ENCODE measurements around the gene FCGBP.
"Not testable (repeated sequence)": the region's sequence is repeated elsewhere in the genome, so short reads cannot be mapped to it uniquely, and the experiment has no call there.

FCGBP gene

DNA sequence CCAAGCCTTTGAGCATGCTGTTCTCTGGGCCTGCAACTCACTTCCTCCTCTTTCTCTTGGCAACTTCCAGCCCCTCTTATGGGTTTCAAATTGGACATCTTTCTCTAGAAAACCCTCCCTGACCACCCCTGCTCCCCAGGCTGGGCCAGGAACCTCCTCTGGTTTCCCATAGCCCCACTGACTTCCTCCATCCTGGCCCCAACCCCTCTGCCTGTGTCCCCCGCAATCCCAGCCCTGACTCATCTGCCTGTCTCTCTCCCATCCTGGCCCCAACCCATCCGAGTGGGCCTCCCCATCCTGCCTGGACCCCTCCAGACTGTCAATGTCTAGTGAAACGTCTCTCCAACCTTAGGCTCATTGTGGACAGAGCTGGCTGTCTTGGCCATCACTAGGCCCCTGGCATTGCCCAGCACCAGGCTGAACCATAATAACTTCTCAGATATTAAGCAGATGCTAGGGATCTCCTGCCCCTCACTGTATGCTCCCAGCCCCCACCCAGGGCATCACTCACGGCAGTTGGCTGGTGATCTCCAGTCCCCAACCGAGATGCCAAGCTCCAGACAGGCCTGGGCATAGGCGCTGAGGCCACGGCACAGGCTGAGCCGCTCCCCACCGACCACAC lies 16.8 kb downstream of the FCGBP start:
- no peak for DNase-seq (ENCODE audit: low read depth)

DNA sequence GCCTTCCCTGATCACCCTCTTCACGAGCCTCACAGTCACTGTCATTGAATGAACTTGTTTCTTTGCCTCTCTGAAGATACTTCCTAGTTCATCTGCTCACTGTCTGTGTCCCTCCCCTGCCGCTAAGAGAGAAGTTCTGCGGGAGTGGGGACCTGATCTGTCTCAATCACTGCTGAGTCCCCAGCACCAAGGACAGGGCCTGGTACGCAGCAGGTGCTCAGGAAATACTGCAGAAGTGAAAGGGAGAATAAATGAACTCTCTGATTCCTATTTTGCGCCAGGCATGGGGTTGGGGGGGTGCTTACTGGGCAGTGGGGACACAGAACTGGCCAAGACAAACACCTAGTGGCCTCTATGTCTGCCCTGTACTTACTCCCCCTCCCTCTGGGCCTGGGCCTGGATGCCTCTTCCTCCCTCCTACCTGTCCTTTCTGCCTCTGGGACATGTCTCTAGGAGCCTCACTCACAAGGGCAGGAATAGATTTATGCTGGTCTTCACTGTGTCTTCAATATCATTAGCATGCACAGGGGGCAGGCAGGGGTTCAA lies 17.5 kb downstream of the FCGBP start:
- no peak for DNase-seq (ENCODE audit: low read depth)

DNA sequence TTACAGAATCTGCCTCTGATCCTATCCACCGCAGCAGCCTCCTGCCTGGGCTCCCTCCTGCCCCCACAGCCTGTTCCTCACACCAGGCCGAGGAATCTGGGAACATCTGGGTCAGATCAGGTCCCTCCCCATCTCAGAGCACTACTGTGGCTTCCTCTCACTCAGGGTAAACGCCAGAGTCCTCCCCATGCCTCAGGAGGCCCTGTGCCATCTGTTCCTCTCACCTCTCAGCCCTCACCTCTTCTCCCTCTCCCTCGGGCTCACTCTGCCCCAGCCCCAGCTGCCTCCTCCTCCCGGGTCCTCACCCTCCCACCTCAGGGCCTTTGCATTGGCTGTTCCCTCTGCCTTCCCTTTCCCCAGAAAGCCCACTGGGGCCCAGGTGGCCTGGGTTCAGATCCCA lies 18.2 kb downstream of the FCGBP start:
- no peak for DNase-seq (ENCODE audit: low read depth)

DNA sequence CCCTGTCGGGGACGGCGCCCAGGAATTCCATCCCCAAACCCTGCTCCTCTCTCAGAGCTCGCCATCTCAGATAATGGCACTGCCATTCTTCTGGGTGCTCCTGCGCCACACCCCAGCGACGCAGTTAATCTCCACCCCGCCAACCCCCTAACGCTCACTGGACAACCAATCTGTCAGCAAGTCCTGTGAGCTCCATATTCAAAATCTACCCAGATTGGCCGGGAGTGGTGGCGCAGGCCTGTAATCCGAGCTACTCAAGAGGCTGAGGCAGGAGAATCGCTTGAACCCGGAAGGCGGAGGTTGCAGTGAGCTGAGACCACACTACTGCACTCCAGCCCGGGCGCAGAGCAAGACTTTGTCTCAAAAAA lies 18.6 kb downstream of the FCGBP start:
- DNase-seq (ENCODE audit: low read depth) = no peak

DNA sequence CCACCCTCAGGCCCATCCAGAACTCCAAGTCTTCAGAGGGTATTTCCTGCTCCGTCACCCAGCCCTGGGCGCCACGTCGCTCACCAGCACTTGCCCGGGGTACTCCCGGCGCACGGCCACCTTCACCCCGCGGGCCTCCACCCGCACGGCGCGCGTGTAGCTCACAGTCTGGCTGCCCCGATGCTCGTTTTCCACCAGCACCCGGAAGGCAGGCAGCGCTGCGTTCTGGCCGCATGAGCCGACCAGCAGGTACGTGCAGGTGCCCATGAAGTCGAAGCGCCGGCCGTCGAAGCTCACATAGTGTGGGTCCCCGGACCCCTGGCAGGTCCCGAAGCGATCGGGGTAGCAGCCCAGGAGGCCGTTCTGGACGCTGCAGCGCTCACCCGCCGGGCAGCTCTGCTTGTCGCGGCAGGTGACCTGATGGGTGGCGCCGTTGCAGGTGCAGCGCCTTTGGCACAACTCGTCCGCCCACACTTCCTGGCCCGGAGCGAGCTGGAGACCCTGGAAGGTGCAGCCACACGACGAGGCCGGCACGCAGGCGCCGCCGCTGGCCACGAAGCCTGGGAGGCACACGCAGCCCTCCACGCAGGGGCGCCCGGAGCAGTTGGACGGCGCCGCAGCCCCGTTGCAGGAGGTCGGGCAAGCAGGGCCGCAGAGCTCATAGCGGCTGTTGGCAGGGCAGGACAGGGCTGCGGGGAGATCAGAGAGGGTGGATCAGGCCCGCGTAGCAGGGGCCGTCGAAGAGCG lies 19.2 kb downstream of the FCGBP start:
- DNase-seq (ENCODE audit: low read depth) = no peak

DNA sequence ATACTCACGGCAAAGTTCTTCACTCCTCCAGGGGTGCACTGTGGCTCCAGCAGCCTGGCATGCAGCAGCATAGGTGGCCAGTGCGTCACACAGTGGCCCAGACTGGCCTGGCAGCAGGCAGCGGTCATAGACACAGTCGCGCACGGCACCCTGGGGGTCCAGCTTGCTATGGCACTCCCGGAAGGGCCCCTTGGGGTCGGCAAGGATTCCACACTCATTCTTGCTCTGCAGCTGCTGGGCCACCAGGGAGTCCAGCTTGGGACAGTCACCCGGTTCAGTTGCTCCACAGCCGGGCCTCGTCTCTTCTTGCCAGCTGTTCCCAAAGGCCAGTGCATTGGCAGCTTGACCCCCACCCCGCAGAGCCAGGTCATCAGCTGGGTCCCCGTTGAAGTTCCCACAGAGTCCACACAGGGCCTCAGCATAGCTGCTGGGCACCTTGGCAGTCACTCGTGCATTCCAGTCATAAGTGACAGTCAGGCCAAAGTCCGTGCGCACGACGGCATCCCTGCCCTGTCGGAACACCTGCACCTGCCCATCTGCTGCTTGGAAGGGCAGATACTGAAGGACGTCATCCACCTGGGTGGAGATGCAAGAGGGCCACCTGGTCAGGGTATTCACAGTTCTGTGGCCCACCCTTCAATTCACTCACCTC lies 20.6 kb downstream of the FCGBP start:
- no peak for DNase-seq (ENCODE audit: low read depth)

DNA sequence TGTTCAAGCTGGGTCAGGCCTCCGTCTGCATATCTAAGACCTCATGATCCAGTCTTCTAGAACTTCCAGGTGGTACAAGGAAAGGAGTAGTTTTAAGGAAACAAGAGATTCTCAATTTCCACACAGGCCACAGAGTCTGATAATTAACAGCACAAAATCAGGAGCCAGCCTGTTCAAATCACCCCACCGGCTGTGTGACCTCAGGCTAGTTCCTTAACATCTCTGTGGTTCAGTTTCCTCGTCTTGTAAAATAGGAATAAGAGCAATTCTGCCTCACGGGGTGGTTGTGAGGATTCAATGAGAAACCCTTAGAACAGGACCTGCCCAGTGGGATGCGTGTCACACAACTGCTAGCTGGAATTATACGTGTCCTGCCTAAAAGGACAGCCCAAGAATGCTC lies 25.6 kb downstream of the FCGBP start:
- DNase-seq (ENCODE audit: low read depth) = no peak

DNA sequence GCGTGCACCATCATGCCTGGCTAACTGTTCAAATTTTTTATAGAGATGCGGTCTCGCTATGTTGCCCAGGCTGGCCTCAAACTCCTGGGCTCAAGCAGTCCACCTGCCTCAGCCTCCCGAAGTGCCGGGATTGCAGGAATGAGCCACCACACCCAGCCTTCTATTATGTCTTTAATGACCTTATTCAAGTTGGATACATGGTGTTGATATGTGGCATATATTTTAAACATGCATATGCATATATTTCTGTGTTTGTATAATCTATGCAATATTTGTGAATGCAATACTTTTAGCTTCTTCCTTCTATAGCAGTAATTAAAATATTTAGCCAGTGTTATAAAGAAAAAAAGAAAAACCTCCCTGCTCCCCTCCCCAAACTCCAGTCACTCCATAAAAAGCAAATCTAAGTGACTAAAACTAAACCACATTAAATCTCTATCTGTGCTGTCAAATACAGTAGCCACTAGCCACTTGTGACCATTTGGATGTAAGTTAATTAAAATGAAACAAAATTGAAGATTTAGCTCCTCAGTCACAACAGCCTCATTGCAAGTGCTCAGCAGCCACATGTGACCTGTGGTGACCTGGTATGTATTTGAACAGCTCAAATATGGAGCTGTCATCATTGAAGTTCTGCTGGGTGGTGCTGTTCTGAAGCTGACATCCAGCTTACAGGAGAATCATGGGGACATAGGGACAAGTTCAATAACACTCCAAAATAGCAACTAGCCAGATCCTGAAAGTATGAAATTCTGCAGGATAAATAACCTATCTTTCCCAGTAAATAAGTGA lies 27.4 kb downstream of the FCGBP start:
- no peak for DNase-seq (ENCODE audit: low read depth)

DNA sequence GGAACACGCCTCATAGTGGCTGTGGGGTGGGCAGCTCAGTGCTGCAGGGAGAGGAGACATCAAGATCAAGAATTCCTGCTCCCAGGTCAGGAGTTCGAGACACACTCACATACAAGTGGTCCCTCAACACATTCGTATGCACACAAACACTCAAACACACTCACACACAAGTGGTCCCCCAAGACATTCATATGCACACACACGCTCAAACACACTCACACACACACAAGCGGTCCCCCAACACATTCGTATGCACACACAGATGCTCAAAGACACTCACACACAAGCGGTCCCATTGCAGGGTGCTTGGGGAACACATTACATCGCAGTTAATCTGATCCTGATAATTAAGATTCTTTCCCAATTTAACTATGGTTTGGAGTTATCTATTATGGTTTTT lies 28.2 kb downstream of the FCGBP start:
- no peak for DNase-seq (ENCODE audit: low read depth)

DNA sequence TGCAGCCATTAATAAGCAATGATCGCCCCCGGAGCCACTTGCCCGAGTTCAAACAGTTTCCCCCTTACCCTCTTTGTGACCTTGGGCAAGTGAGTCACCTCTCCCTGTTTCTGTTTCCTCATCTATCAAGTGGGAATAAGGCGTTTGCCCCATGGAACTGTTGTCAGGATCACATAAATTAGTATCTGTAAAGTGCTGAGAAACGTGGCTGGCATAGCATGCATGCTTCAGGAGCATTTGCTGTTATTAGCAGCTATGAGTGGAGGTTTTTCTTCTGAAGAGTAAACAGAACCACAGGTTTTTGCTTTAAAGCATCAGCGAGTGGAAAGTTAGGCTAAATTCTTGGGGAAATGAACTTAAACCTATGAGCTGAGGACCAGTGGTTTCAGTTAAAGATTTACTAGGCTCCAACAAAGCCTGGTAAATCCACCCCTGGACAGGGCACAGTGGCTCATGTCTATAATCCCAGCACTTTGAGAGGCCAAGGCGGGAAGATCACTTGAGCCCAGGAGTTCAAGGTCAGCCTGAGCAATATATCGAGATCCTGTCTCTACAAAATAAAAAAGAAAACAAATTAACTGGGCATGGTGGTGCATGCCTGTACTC lies 30.8 kb downstream of the FCGBP start:
- DNase-seq (ENCODE audit: low read depth) = not testable (repeated sequence)

DNA sequence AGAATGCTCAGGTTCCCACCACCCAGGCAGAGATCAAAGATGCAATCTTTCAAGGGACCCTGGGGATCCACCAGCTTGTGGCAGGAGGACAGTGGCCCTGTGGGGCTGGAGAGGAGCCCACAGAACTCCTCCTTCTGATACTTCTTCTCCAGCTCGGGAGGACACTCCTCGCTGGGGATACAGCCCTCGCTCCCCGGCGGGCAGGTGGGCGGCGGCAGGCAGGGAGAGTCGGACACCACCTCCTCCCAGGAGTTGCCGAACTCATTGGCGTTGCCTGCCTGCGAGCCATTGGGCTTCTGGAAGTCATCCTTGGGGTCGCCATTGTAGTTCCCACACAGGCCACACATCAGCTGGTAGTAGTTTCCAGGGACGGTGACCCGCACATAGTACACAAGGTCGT lies 32.1 kb downstream of the FCGBP start:
- not testable (repeated sequence) for DNase-seq (ENCODE audit: low read depth)

DNA sequence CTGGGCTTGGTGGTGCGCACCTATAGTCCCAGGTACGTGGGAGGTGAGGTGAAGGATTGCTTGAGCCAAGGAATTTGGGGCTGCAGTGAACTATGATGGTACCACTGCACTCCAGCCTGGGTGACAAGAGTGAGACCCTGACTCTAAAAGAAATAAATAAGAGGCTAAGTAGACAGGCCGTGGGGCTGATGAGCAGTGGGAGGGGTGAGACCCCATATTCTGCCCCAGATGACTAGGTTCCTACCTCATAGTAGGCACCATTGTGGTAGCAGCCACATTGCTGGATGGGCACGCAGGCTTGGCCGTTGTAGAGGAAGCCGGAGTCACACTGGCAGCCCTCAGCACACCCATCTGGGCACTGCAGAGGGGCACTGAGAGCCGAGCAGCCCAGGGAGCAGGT lies 32.8 kb downstream of the FCGBP start:
- not testable (repeated sequence) for DNase-seq (ENCODE audit: low read depth)

DNA sequence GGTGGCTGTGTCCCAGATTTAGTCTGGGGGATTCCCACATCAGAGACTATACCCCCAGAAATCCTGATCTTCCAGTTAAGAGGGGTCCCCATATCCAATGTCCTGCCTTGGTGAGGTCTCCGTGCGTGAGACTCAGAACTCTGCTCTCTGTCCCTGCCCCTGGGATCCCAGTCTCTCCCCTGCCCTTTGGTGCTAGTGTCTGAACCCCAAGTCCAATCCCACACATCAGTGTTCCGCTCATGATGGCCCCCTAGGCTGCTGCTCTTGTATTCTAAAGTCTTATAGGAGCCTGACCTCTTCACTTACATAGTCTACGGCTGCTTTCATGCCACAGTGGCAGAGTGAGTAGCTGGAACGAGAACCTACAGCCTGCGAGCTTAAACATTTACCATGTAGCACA lies 35.6 kb downstream of the FCGBP start:
- DNase-seq (ENCODE audit: low read depth) = not testable (repeated sequence)

DNA sequence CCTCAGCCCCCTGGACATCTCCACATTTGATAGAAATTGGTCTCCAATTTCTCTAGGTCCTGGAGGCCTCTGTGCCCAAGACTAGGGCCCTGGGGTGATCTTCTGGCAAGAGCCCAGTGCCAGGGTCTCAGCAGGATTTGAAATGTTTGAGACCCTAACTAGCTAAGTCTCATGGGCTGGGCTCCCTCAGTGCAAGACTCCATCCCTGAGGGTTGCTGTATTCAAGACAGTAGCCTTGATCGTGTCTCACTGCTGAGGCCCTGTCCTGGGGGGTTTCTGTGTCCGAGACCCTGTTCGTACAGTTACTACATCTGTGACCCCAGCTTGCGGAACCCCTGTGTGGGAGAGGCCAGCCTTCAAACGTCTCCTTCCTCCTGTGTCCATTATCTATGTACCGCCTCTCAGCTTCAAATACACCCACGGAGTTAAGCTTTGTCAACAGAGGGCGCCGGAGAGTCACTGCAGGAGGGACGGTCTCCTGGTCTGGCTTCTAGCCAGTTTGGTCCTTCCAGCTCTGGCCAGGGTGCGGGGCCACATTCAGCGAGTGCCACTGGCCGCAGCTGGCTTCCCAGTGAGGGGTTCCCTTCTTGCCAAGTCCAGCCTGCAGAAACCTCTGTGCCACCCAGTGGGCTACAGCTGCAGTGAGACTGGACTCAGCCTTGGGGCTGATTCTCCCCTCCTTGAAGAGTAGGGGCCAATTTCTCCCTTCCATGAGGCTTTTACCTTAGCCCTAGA lies 36.8 kb downstream of the FCGBP start:
- peak; percentile 5 for DNase-seq (ENCODE audit: low read depth)

DNA sequence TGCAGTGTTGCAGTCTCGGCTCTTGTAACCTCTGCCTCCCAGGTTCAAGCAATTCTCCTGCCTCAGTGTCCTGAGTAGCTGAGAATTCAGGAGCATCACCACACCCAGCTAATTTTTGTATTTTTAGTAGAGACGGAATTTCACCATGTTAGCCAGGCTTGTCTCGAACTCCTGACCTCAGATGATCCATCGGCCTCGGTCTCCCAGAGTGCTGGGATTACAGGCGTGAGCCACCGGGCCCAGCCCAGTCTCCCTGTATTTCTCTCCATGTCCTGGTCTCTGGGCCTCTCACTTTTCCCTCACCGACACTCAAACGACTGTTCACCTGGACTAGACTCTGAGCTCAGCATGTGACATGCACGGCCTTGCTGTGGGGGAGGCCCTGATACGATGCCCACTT lies 39.3 kb downstream of the FCGBP start:
- DNase-seq (ENCODE audit: low read depth) = not testable (repeated sequence)

DNA sequence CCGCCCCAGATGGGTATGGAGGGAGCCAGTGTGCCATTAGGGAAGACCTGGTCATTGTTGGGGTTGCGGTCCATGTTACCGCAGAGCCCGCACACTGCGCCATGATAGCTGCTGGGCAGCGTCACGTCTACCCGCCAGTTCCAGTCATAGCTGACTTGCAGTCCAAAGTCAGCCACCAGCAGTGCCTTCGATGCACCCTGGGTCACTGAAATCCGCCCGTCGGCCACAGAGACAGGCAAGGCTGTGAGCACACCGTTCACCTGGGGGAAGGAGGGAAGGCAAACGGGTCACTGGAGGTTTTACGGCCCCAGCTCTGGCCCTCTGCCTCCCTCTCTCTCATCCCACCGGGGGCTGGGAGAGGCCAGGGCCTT lies 40.2 kb downstream of the FCGBP start:
- not testable (repeated sequence) for DNase-seq (ENCODE audit: low read depth)

DNA sequence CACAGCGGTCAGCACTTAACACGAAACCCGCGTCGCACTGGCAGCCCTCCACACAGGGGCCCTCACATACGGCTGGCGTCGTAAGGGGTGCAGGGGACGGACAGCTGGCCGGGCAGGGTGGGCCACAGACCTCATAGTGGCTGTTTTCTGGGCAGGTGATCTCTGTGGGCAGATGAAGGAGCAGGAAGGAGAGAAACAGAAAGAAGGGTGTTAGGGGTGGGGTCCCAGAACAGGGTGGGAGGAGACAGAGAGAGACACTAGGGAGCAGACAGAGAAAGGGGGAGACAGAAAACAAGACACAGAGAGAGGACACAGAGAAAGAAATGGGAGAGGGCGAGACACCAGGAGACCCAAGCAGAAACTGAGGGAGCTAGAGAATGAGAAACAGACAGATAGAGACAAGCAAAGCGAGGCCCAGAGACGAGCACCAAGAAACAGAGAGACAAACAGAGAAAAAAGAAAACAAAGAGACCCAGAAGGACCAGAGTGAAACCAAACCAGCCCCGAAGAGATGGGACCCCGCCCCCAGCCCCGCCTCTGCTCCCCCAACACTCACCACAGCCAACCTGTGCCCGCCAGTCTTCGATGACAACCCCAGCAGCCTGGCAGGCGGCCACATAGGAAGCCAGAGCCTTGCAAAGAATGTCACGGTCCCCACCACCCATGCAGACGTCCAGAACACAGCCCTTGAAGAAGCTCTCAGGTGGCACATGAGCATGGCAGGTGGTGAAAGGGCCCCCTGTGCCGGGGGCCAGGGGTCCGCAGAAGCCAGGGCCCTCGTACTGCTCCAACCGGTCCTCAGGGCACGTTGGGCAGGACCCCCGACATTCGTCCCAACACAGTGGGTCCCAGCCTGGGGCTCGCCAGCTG lies 40.8 kb downstream of the FCGBP start:
- DNase-seq (ENCODE audit: low read depth) = not testable (repeated sequence)

DNA sequence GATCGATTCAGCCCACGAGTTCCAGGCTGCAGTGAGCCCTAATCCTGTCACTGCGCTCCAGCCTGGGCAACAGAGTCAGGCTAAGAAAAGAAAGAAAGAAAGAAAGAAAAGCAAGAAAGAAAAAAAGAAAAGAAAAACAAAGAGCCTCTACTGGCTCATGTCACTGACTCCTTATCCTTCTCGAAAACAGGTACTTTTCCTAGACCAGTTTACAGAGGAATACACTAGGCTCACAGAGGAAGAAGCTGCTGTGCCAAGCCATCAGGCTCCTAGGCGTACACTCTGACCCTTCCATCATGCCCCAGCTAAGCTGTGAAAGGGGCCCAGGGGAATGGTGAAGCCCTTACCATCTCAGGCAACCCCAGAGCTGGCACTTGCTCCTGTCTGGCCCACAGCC lies 41.9 kb downstream of the FCGBP start:
- DNase-seq (ENCODE audit: low read depth) = not testable (repeated sequence)

DNA sequence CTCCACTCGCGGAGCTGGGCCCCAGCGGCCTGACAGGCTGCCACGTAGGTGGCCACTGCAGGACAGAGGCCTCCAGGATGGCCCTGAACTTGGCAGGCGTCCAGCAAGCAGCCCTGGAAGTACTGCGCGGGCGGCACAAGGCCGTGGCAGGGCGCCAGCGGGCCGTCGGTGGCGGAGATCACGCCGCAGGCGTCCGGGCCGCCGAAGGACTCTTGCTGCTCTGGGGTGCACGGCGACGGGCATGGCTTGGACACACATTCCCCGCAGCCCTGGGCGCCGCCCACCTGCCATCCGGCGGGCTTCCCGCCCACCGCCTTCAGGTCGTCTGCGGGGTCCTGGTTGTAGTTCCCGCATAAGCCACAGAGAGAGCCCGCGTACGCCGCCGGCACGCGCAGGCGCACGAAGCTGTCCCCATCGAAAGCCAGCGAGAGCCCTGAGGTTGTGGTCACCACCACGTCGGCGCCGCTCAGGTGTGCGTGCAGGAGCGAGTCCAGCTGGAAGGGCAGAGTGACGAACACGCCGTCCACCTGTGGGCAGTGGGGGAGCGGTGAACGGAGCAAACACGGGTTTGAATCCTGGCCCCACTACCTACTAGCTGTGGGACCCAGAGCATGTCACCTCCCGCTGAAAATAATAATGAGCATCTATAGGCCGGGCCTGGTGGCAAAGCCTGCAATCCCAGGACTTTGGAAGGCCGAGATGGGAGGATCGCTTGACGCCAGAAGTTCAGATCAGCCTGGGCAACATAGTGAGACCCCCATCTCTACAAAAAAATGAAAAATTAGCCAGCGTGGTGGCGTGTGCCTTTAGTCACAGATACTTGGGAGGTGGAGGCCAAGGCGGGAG lies 42.6 kb downstream of the FCGBP start:
- DNase-seq (ENCODE audit: low read depth) = not testable (repeated sequence)
